ENCODE results near the gene POU6F2. TPM values are rescaled to one million over a fixed set of nuclear protein-coding genes. Genes with fewer than 3 reads are reported as not detected.

The POU6F2 gene
- total and polyA plus RNA-seq, 12 donors, result 0.03 to 0.31 (median 0.19) TPM; not detected in 9

- H3K36me3 ChIP-seq (replicated peaks in 1 of 2), result no peaks in the 10 kb centered on the region
- H3K4me3 ChIP-seq, result no peak overlapping the region
- H3K27ac ChIP-seq, result no peak overlapping the region
- H3K9me3 ChIP-seq (replicated peaks in 1 of 3), result no peaks in the 10 kb centered on the region
- no peak for DNase-seq
- no peaks in the 10 kb centered on the region for H3K4me1 ChIP-seq (replicated peaks in 1 of 2)
- no peak for TF ChIP-seq CTCF (IDR thresholded peaks at IDR 0.05)
- TF ChIP-seq POLR2A (IDR thresholded peaks at IDR 0.05), result no peak
- intact Hi-C loops (cut with DNase I), result no loop called here
- no peaks in the 10 kb centered on the region for H3K27me3 ChIP-seq
- WGBS, 4 donors, result 67 to 86% (median 73%) methylated on average over 3 of the region's 3 CpGs
Measured at GRCh38 chr7:39248692-39249090, 271.0 kb downstream of the POU6F2 start.

GRCh38 chr7:39249635-39250152 is 272.0 kb downstream of the POU6F2 start:
- no peaks in the 10 kb centered on the region for H3K36me3 ChIP-seq (replicated peaks in 1 of 2)
- H3K4me1 ChIP-seq (replicated peaks in 1 of 2), result no peaks in the 10 kb centered on the region
- no peak for DNase-seq
- H3K9me3 ChIP-seq (replicated peaks in 1 of 3), result no peaks in the 10 kb centered on the region
- H3K27me3 ChIP-seq, result no peaks in the 10 kb centered on the region
- H3K4me3 ChIP-seq, result no peak overlapping the region
- WGBS, 4 donors, result 79 to 90% (median 84%) methylated on average over 9 of the region's 9 CpGs
- TF ChIP-seq POLR2A (IDR thresholded peaks at IDR 0.05) (no peak), CTCF (IDR thresholded peaks at IDR 0.05) (no peak)
- intact Hi-C loops (cut with DNase I), result no loop called here
- no peak overlapping the region for H3K27ac ChIP-seq

GRCh38 chr7:39252916-39253315 is 275.2 kb downstream of the POU6F2 start:
- no peak overlapping the region for H3K4me3 ChIP-seq
- intact Hi-C loops (cut with DNase I), result no loop called here
- H3K27ac ChIP-seq, result no peak overlapping the region
- 14 to 48% (median 25%) methylated on average over 4 of the region's 4 CpGs for WGBS, 4 donors
- H3K4me1 ChIP-seq (replicated peaks in 1 of 2), result no peaks in the 10 kb centered on the region
- H3K27me3 ChIP-seq, result no peaks in the 10 kb centered on the region
- no peak for DNase-seq
- no peak for TF ChIP-seq POLR2A (IDR thresholded peaks at IDR 0.05)
- no peaks in the 10 kb centered on the region for H3K9me3 ChIP-seq (replicated peaks in 1 of 3)
- no peaks in the 10 kb centered on the region for H3K36me3 ChIP-seq (replicated peaks in 1 of 2)

- DNase-seq, result no peak
- no peak overlapping the region for H3K4me3 ChIP-seq
- H3K9me3 ChIP-seq (replicated peaks in 1 of 3), result no peaks in the 10 kb centered on the region
- intact Hi-C loops (cut with DNase I), result no loop called here
- WGBS, 4 donors, result 70 to 88% (median 75%) methylated on average over 9 to 11 of the region's 11 CpGs
- no peaks in the 10 kb centered on the region for H3K4me1 ChIP-seq (replicated peaks in 1 of 2)
- no peaks in the 10 kb centered on the region for H3K36me3 ChIP-seq (replicated peaks in 1 of 2)
- H3K27me3 ChIP-seq, result no peaks in the 10 kb centered on the region
- no peak overlapping the region for H3K27ac ChIP-seq
- TF ChIP-seq POLR2A (IDR thresholded peaks at IDR 0.05), result no peak
- TF ChIP-seq CTCF (IDR thresholded peaks at IDR 0.05), result no peak
Measured at GRCh38 chr7:39259391-39260003, 281.8 kb downstream of the POU6F2 start.

- H3K4me1 ChIP-seq (replicated peaks in 1 of 2), result no peaks in the 10 kb centered on the region
- H3K9me3 ChIP-seq (replicated peaks in 1 of 3), result no peaks in the 10 kb centered on the region
- no peak overlapping the region for H3K27ac ChIP-seq
- intact Hi-C loops (cut with DNase I), result no loop called here
- DNase-seq, result no peak
- no peaks in the 10 kb centered on the region for H3K36me3 ChIP-seq (replicated peaks in 1 of 2)
- WGBS, 4 donors, result 87 to 91% (median 90%) methylated on average over 2 of the region's 2 CpGs
- H3K4me3 ChIP-seq, result no peak overlapping the region
- TF ChIP-seq CTCF (IDR thresholded peaks at IDR 0.05), result no peak
- TF ChIP-seq POLR2A (IDR thresholded peaks at IDR 0.05), result no peak
- H3K27me3 ChIP-seq, result no peaks in the 10 kb centered on the region
Measured at GRCh38 chr7:39260279-39260844, 282.7 kb downstream of the POU6F2 start.
